ENCODE results near the gene PTPN1. TPM values are rescaled to one million over a fixed set of nuclear protein-coding genes. Genes with fewer than 3 reads are reported as not detected.
A peak's percentile ranks its signal among the peaks of the same experiment; 100 is the strongest.

PTPN1 gene
- total and polyA plus RNA-seq, 2 of the 4 experiments (the other 2 are of a cell fraction), result 31.7 to 37.4 TPM

GRCh38 chr20:50567860-50568548 lies 57.8 kb downstream of the PTPN1 start:
- H2BK20ac ChIP-seq (ENCODE audit: low read depth, low read length), result no peak overlapping the region
- no peak overlapping the region for H3K56ac ChIP-seq (ENCODE audit: extremely low read depth, insufficient read depth, low read length)
- DNase-seq (no peak), ATAC-seq (ENCODE audit: low read depth) (no peak)
- H2BK120ac ChIP-seq (ENCODE audit: low read depth, low read length), result no peak overlapping the region
- intact Hi-C loops (cut with micrococcal nuclease), result no loop called here
- CTCF ChIA-PET, result no interaction called here
- H3K36me3 ChIP-seq (ENCODE audit: control insufficient read depth, insufficient read depth, low read length), result peaks cover 55% of the 10 kb centered on the region
- H3K9me1 ChIP-seq (ENCODE audit: insufficient read depth, low read length), result peaks cover 30% of the 10 kb centered on the region
- no peak overlapping the region for H2AFZ ChIP-seq (replicated peaks; ENCODE audit: low read length, poor library complexity)
- no peak overlapping the region for H3K4ac ChIP-seq (ENCODE audit: low read depth, low read length)
- in situ Hi-C loops (cut with MboI; ENCODE audit: low sequenced_read_pairs), result no loop called here
- no peak for TF ChIP-seq MAFK (IDR thresholded peaks at IDR 0.05; ENCODE audit: low read depth, low read length)
- TF ChIP-seq RFX5 (IDR thresholded peaks at IDR 0.05; ENCODE audit: low read depth, low read length), result no peak
- BruUV-seq (replicated peaks), result no TSS peak
- H3K79me1 ChIP-seq (ENCODE audit: low read depth in 1 of 2, low read length in 2 of 2), result peaks cover 54 to 97% of the 10 kb centered on the region in 2 experiments
- H2BK5ac ChIP-seq (ENCODE audit: low read depth, low read length, poor library complexity, severe bottlenecking), result no peak overlapping the region
- 100% methylated on average over 2 of the region's 18 CpGs; no CpG with 5 or more reads in 1 of the 2 experiments for WGBS, 2 experiments (ENCODE audit: extremely low coverage in 2 of 2, insufficient read length in 1 of 2)
- POLR2A ChIA-PET (ENCODE audit: unreplicated experiment), result no interaction called here
- no peak overlapping the region for H3K27ac ChIP-seq (ENCODE audit: insufficient read depth, low read length)
- H4K5ac ChIP-seq (ENCODE audit: low read depth, low read length), result no peak overlapping the region
- H3K14ac ChIP-seq (replicated peaks; ENCODE audit: low read depth, low read length), result no peak overlapping the region
- no peak overlapping the region for H3K18ac ChIP-seq (ENCODE audit: low read depth, low read length)
- H2AK5ac ChIP-seq (ENCODE audit: low read depth, low read length), result no peak overlapping the region
- H3K4me1 ChIP-seq (ENCODE audit: control insufficient read depth, insufficient read depth, low read length), result peaks cover 17% of the 10 kb centered on the region
- no peak overlapping the region for H3K9ac ChIP-seq (ENCODE audit: low read depth, low read length)
- no peak overlapping the region for H3K4me3 ChIP-seq (ENCODE audit: insufficient read depth, low read depth, low read length)
- H3K27me3 ChIP-seq (ENCODE audit: control insufficient read depth, insufficient read depth, low read length), result no peaks in the 10 kb centered on the region
- H3K23ac ChIP-seq (ENCODE audit: low read depth, low read length), result no peak overlapping the region
- peaks cover 43% of the 10 kb centered on the region for H4K20me1 ChIP-seq (ENCODE audit: insufficient read depth, low read length)
- H3K4me2 ChIP-seq (ENCODE audit: low read depth, low read length), result no peak overlapping the region
- peak overlapping the region; percentile 65 for H2AK9ac ChIP-seq (replicated peaks; ENCODE audit: low read depth, low read length, poor library complexity)
- no peak overlapping the region for H4K8ac ChIP-seq (ENCODE audit: low read depth in 2 of 2, low read length in 2 of 2)
- no peak overlapping the region for H2BK15ac ChIP-seq (ENCODE audit: low read depth, low read length)
- H3K9me3 ChIP-seq (ENCODE audit: control insufficient read depth, insufficient read depth, low read length), result no peaks in the 10 kb centered on the region
- dilution Hi-C loops (cut with HindIII; ENCODE audit: low sequenced_read_pairs, unreplicated experiment), result no loop called here
- no peak overlapping the region for H4K91ac ChIP-seq (ENCODE audit: insufficient read depth, low read depth, low read length)
